HFFc6 (cell line): ENCODE results near the gene DNMT3B. TPM values are rescaled to one million over a fixed set of nuclear protein-coding genes. Genes with fewer than 3 reads are reported as not detected.
"Not testable (repeated sequence)": the region's sequence is repeated elsewhere in the genome, so short reads cannot be mapped to it uniquely, and the experiment has no call there.

Experiments used
- DNase-seq: peaks from one replicate; pipeline ENCODE4 v3.0.0-alpha.2; 2018
- H3K27ac Mint-ChIP-seq: 2 replicates; pipeline ENCODE4 v1.8.0; 2020; ENCODE audit warnings: mild to moderate bottlenecking, mixed read lengths
- H3K27me3 Mint-ChIP-seq: 2 replicates; pipeline ENCODE4 v1.8.0; 2021; ENCODE audit warnings: mild to moderate bottlenecking, moderate library complexity, mixed read lengths; ENCODE audit not compliant: insufficient read depth
- H3K36me3 Mint-ChIP-seq: 2 replicates; pipeline ENCODE4 v1.8.0; 2021; ENCODE audit warnings: low read depth, mixed read lengths
- H3K4me1 Mint-ChIP-seq: 2 replicates; pipeline ENCODE4 v1.8.0; 2020; ENCODE audit warnings: low read depth, mixed read lengths
- H3K4me3 Mint-ChIP-seq: 2 replicates; pipeline ENCODE4 v1.8.0; 2020; ENCODE audit warnings: mild to moderate bottlenecking, moderate library complexity, mixed read lengths
- H3K9me3 Mint-ChIP-seq: 2 replicates; pipeline ENCODE4 v1.8.0; 2020; ENCODE audit warnings: mild to moderate bottlenecking, mixed read lengths
- CTCF ChIP-seq: fragments of 200-600 bp; sonication (generic); IDR thresholded peaks from 2 replicates; pipeline ENCODE4 v1.5.0; 2021; ENCODE audit warnings: antibody characterized with exemption, mild to moderate bottlenecking
- total RNA-seq, 6 experiments: library from RNA; stranded (reverse); fragmentation: NEBNext Ultra II Directional; extraction: Animal tissue kit (Norgen Biotek cat#: 25700); gene quantifications; 2 replicates in 1 of 6; 3 replicates in 5 of 6; pipeline ENCODE4 v1.2.3, GENCODE V29; 2021

The DNMT3B gene
- total RNA-seq, 6 experiments from 2014 or later = 0.74 to 1.5 (median 1.2) TPM

- peak; percentile 10; the same call in 1 of the 2 replicates for TF ChIP-seq CTCF
- no peak overlapping the region for H3K4me3 Mint-ChIP-seq
These were observed 30.7 kb downstream of the DNMT3B start for GRCh38 chr20:32792731-32793458.

GRCh38 chr20:32796383-32796948 lies 34.3 kb downstream of the DNMT3B start:
- Mint-ChIP-seq H3K4me1 (no peaks in the 10 kb centered on the region), H3K36me3 (no peaks in the 10 kb centered on the region), H3K27me3 (no peaks in the 10 kb centered on the region; the same call in none of the 2 replicates), H3K27ac (no peak overlapping the region), H3K9me3 (no peaks in the 10 kb centered on the region), H3K4me3 (no peak overlapping the region)
- no peak for DNase-seq
- TF ChIP-seq CTCF = no peak

More at GRCh38 chr20:32792731-32793458, 30.7 kb downstream of the DNMT3B start:
- Mint-ChIP-seq H3K9me3 (no peaks in the 10 kb centered on the region), H3K27me3 (no peaks in the 10 kb centered on the region; the same call in 1 of the 2 replicates), H3K36me3 (no peaks in the 10 kb centered on the region), H3K4me1 (no peaks in the 10 kb centered on the region), H3K27ac (no peak overlapping the region)
- DNase-seq = no peak

- no peak overlapping the region for H3K4me3 Mint-ChIP-seq
- H3K27ac Mint-ChIP-seq = no peak overlapping the region
- no peak for TF ChIP-seq CTCF
- H3K4me1 Mint-ChIP-seq = no peaks in the 10 kb centered on the region
- H3K27me3 Mint-ChIP-seq = no peaks in the 10 kb centered on the region; the same call in none of the 2 replicates
- DNase-seq = no peak
- no peaks in the 10 kb centered on the region for H3K36me3 Mint-ChIP-seq
- no peaks in the 10 kb centered on the region for H3K9me3 Mint-ChIP-seq
These were observed 34.8 kb downstream of the DNMT3B start for GRCh38 chr20:32796981-32797451.

GRCh38 chr20:32797571-32797970 lies 35.4 kb downstream of the DNMT3B start:
- not testable (repeated sequence) for DNase-seq, H3K36me3 Mint-ChIP-seq, H3K4me1 Mint-ChIP-seq, H3K9me3 Mint-ChIP-seq, H3K27ac Mint-ChIP-seq, H3K4me3 Mint-ChIP-seq, H3K27me3 Mint-ChIP-seq

- Mint-ChIP-seq H3K4me1 (no peaks in the 10 kb centered on the region), H3K9me3 (no peaks in the 10 kb centered on the region), H3K36me3 (no peaks in the 10 kb centered on the region), H3K27ac (no peak overlapping the region), H3K4me3 (no peak overlapping the region), H3K27me3 (no peaks in the 10 kb centered on the region; the same call in none of the 2 replicates)
- DNase-seq = no peak
- TF ChIP-seq CTCF = no peak
These were observed 36.1 kb downstream of the DNMT3B start for GRCh38 chr20:32798046-32798981.
